ENCODE data around the gene NRXN2.

NRXN2 gene

DNA sequence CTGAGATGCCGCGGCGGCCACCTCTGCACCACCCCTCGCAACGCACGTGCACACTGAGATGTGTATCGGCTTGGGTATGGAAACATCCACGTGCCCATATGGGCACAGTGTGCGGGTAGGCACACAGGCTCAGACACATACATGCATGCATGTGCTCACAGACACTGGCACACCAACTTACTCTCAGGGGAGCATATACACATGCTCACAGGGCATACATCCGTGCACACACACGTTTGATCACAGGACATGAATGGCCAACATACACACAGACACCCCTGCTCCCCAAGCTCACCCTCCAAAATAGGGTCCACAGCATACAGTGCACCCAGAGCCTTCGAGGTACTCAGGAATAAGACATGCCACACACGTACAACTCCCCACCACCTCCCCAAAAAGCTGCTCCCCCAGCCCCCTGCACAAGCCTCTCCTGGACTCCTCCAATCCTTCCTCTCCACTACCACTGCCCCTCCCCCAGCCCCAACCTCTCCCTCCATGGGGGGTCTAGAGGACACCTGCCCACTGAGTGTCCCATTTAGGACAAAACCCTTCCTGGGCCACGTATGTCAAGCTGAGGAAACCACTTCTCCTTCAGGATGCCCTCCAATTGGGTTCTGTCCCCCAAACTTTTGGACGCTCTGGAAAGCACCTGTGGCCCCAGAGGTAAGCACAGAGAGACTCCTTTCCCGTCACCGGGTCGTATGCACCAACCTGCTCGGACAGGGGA is 78.9 kb downstream of the NRXN2 start:
- peaks cover 20 to 31% of the 10 kb centered on the region in 2 donors for H3K27me3 ChIP-seq (ENCODE audit: control insufficient read depth in 1 of 2, insufficient read depth in 2 of 2, low read length in 2 of 2)
- no peaks in the 10 kb centered on the region for H3K36me3 ChIP-seq (ENCODE audit: control insufficient read depth in 2 of 2, insufficient read depth in 2 of 2, low read length in 2 of 2)
- no peaks in the 10 kb centered on the region for H3K9me3 ChIP-seq (ENCODE audit: control insufficient read depth in 2 of 2, low read length in 2 of 2)
- H3K4me1 ChIP-seq (ENCODE audit: control insufficient read depth, insufficient read depth, low read length), result peaks cover 21% of the 10 kb centered on the region
- no peak overlapping the region for H3K27ac ChIP-seq (ENCODE audit: low read length)
- peak overlapping the region in 1 of 2 donors; percentile 72 for H3K4me3 ChIP-seq (ENCODE audit: low read length in 2 of 2)
- no peak overlapping the region for H3K9ac ChIP-seq (ENCODE audit: low read length in 2 of 2)

DNA sequence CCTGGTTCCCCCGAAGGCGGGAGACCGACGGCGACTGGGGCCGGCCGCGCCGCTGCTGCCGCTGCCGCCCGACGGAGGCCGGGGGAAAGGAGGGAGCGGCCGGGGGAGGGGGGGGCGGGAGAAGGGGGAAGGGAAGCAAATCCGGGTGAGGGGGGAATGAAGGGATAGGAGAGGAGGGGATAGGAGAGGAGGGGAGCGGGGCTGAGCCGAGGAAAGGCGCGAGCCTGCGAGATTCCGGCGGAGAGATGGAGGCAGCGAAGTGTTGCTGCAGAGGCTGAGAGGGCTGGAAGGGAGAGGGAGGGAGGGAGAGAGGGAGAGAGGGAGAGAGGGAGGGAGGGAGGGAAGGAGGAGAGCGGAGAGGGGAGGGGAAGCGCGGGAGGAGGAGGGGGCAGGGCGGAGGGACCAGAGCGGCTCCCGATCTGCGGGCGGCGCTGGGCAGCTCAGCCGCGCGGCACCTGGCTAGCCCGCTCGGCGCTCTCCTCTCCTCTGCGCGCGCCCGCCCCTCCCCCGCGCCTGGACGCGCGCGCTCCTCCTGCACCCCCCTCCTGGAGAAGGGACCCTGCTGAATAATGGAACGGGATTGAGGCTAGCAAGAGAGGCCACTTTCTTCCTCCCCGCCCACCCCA is 79.6 kb downstream of the NRXN2 start:
- Histone ChIP-seq H3K36me3 (ENCODE audit: control insufficient read depth in 2 of 2, insufficient read depth in 2 of 2, low read length in 2 of 2) (no peaks in the 10 kb centered on the region), H3K4me3 (ENCODE audit: low read length in 2 of 2) (peak overlapping the region in 1 of 2 donors; percentile 72), H3K27me3 (ENCODE audit: control insufficient read depth in 1 of 2, insufficient read depth in 2 of 2, low read length in 2 of 2) (peaks cover 22 to 35% of the 10 kb centered on the region in 2 donors)

DNA sequence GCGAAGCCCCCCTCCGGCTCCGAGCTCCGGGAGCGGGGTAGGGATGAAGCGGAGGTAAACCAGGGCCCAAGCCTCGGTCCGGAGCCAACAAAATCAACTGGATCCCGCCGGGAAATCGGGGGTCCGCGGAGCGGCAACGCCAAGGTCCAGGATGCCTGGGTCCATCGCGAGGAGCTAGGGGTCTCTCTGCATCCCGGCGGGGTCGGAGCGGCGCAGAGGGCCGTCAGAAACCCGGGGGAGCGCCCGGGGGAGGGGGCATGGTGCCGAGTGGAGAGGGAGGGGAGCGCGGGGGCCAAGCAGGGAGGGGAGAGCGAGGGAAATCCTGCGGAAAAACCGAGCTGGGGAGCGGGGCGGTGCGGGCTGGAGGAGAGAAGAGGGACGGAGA is 80.1 kb downstream of the NRXN2 start:
- no peaks in the 10 kb centered on the region for H3K36me3 ChIP-seq (ENCODE audit: control insufficient read depth in 2 of 2, insufficient read depth in 2 of 2, low read length in 2 of 2)
- H3K4me3 ChIP-seq (ENCODE audit: low read length in 2 of 2), result peak overlapping the region in 1 of 2 donors; percentile 72
- H3K27ac ChIP-seq (ENCODE audit: low read length), result no peak overlapping the region
- no peaks in the 10 kb centered on the region for H3K9me3 ChIP-seq (ENCODE audit: control insufficient read depth in 2 of 2, low read length in 2 of 2)
- H3K27me3 ChIP-seq (ENCODE audit: control insufficient read depth in 1 of 2, insufficient read depth in 2 of 2, low read length in 2 of 2), result peaks cover 22 to 37% of the 10 kb centered on the region in 2 donors
- no peak overlapping the region for H3K9ac ChIP-seq (ENCODE audit: low read length in 2 of 2)
- peaks cover 24% of the 10 kb centered on the region for H3K4me1 ChIP-seq (ENCODE audit: control insufficient read depth, insufficient read depth, low read length)

More for the DNA sequence above, 79.6 kb downstream of the NRXN2 start:
- Histone ChIP-seq H3K4me1 (ENCODE audit: control insufficient read depth, insufficient read depth, low read length) (peaks cover 23% of the 10 kb centered on the region), H3K9me3 (ENCODE audit: control insufficient read depth in 2 of 2, low read length in 2 of 2) (no peaks in the 10 kb centered on the region), H3K27ac (ENCODE audit: low read length) (no peak overlapping the region), H3K9ac (ENCODE audit: low read length in 2 of 2) (no peak overlapping the region)

DNA sequence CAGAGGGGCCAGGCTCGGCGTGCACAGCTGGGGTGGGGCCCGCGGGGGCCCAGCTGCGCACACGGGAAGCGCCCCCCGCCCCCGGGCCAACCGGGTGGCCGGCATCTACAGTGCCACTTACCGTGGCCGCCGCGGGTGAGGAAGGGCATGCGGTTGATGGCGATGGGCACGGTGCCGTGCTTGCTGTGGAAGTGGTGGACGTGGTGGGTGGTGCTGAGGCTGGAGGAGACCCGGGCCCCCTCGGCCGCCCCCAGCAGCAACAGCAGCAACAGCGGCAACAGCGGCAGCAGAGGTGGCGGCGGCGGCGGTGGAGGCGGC is 80.6 kb downstream of the NRXN2 start:
- H3K27ac ChIP-seq (ENCODE audit: low read length), result no peak overlapping the region
- H3K9me3 ChIP-seq (ENCODE audit: control insufficient read depth in 2 of 2, low read length in 2 of 2), result no peaks in the 10 kb centered on the region
- H3K4me3 ChIP-seq (ENCODE audit: low read length in 2 of 2), result peak overlapping the region in 1 of 2 donors; percentile 72
- peaks cover 25 to 39% of the 10 kb centered on the region in 2 donors for H3K27me3 ChIP-seq (ENCODE audit: control insufficient read depth in 1 of 2, insufficient read depth in 2 of 2, low read length in 2 of 2)
- no peaks in the 10 kb centered on the region for H3K36me3 ChIP-seq (ENCODE audit: control insufficient read depth in 2 of 2, insufficient read depth in 2 of 2, low read length in 2 of 2)
- peaks cover 24% of the 10 kb centered on the region for H3K4me1 ChIP-seq (ENCODE audit: control insufficient read depth, insufficient read depth, low read length)
- H3K9ac ChIP-seq (ENCODE audit: low read length in 2 of 2), result no peak overlapping the region

DNA sequence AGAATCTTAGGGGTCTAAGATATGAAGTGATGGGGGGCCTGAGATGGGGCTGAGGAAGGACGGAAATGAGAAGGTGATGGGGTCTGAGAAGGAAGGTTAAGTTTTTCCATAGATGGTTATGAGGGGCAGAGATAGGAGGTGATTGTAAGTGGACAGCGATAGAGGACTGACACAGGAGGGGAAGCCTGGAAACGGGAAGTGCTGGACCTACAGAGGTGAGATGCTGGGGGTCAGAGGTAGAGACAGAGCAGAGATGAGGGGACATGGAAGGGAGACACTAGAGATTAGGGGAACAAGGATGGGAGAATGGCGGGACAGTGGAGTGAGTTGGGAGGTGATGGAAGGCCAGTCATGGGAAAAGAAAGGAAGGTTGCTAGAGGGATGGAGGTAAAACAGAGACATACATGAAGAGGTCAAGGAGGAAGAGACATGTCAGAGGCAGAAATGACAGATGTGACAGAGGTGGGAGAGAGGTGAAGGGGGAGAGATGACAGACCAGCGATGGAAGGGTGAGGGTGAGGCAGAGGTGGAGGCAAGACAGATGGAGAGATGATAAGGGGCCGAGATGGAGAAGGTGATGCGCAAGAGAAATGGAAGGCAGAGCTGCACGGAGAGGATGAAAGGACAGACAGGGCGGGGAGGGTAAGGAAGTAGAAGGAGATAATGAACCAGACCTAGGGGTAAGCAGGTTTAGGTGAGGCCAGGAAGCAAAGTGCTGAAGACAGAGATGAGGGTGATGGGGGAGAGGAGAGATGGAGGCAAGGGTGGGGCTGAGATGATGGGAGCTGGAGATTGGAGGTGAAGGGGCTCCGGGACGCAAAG is 81.2 kb downstream of the NRXN2 start:
- Histone ChIP-seq H3K36me3 (ENCODE audit: control insufficient read depth in 2 of 2, insufficient read depth in 2 of 2, low read length in 2 of 2) (no peaks in the 10 kb centered on the region), H3K4me1 (ENCODE audit: control insufficient read depth, insufficient read depth, low read length) (peaks cover 24% of the 10 kb centered on the region), H3K27me3 (ENCODE audit: control insufficient read depth in 1 of 2, insufficient read depth in 2 of 2, low read length in 2 of 2) (peaks cover 27 to 42% of the 10 kb centered on the region in 2 donors), H3K9me3 (ENCODE audit: control insufficient read depth in 2 of 2, low read length in 2 of 2) (no peaks in the 10 kb centered on the region), H3K9ac (ENCODE audit: low read length in 2 of 2) (no peak overlapping the region), H3K27ac (ENCODE audit: low read length) (no peak overlapping the region), H3K4me3 (ENCODE audit: low read length in 2 of 2) (peak overlapping the region in 1 of 2 donors; percentile 72)

DNA sequence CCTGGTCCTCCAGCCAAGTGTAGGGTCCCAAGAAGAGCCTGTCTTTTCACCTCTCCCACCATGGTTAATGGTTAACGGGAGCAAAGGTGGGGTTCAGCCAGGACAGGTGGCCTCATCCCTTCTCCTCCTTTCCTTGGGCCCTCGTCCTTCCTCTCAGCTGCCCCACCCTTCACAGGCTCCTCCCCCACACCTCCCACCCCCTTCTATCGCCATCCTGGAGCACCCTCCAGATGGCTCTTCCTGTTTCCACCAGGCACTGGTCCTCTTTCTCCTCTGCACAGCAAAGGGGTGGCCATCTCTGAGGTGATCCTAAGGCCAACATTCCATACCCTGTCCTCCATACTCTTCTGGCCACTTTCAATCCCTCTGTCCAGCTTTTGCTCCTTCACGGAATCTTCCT is 83.1 kb downstream of the NRXN2 start:
- Histone ChIP-seq H3K36me3 (ENCODE audit: control insufficient read depth in 2 of 2, insufficient read depth in 2 of 2, low read length in 2 of 2) (no peaks in the 10 kb centered on the region), H3K27me3 (ENCODE audit: control insufficient read depth in 1 of 2, insufficient read depth in 2 of 2, low read length in 2 of 2) (peaks cover 24 to 44% of the 10 kb centered on the region in 2 donors), H3K4me1 (ENCODE audit: control insufficient read depth, insufficient read depth, low read length) (peaks cover 26% of the 10 kb centered on the region), H3K27ac (ENCODE audit: low read length) (no peak overlapping the region), H3K9me3 (ENCODE audit: control insufficient read depth in 2 of 2, low read length in 2 of 2) (no peaks in the 10 kb centered on the region), H3K9ac (ENCODE audit: low read length in 2 of 2) (no peak overlapping the region), H3K4me3 (ENCODE audit: low read length in 2 of 2) (no peak overlapping the region)

DNA sequence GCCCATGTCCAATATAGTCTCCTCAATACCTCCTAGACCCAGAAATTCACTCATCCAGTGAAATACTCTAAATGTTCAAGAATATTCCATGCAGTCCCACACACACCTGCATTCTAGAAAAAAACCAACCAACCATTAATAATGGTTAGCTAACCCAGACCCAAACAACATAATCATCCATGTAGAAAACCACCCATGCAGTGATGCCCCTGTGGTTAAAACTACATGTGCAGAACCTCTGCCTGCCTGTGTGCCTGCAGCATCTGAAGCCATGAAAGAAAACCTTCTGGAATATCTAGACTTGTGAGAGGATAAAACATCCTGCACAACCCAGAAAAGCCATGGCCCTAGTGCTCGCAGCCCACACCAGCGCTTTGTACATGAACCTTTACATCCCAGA is 84.2 kb downstream of the NRXN2 start:
- peaks cover 21% of the 10 kb centered on the region for H3K4me1 ChIP-seq (ENCODE audit: control insufficient read depth, insufficient read depth, low read length)
- H3K27ac ChIP-seq (ENCODE audit: low read length), result no peak overlapping the region
- no peaks in the 10 kb centered on the region for H3K36me3 ChIP-seq (ENCODE audit: control insufficient read depth in 2 of 2, insufficient read depth in 2 of 2, low read length in 2 of 2)
- no peak overlapping the region for H3K4me3 ChIP-seq (ENCODE audit: low read length in 2 of 2)
- peaks cover 20 to 39% of the 10 kb centered on the region in 2 donors for H3K27me3 ChIP-seq (ENCODE audit: control insufficient read depth in 1 of 2, insufficient read depth in 2 of 2, low read length in 2 of 2)
- no peak overlapping the region for H3K9ac ChIP-seq (ENCODE audit: low read length in 2 of 2)
- no peaks in the 10 kb centered on the region for H3K9me3 ChIP-seq (ENCODE audit: control insufficient read depth in 2 of 2, low read length in 2 of 2)

DNA sequence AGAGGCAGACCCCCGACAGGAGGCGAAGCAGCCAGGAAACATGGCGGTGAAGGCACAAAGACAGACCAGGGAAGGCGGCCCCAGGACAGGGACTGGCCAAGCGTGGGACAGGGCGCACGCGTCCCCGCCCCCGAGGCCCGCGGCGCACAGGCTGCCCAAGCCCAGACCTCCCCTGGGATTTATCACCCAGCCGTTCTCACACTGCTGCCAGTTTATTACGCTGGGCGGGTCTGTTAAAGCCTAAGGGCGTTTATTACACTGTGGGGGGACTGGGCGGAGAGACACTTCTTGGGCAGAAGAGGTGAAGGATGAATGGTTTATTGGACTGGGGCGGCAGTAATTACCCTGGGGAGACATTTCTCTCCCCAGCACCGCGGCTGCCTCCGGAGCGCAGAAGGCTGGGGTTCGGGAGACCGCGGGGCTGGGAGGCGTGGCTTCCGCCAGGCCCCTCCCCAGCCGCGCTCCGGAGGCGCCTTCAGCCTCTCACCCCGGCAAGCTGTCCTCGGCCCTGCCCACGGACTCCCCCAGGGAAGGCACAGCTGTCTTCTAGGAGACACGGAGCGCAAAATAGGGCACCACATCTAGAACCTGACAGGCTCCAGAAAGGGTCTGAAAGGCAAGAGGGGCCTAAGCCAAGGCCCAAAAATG is 84.9 kb downstream of the NRXN2 start:
- Histone ChIP-seq H3K9ac (ENCODE audit: low read length in 2 of 2) (peak overlapping the region in 1 of 2 donors; percentile 13), H3K9me3 (ENCODE audit: control insufficient read depth in 2 of 2, low read length in 2 of 2) (no peaks in the 10 kb centered on the region), H3K4me3 (ENCODE audit: low read length in 2 of 2) (peak overlapping the region; percentile 27 to 64), H3K36me3 (ENCODE audit: control insufficient read depth in 2 of 2, insufficient read depth in 2 of 2, low read length in 2 of 2) (no peaks in the 10 kb centered on the region), H3K27ac (ENCODE audit: low read length) (no peak overlapping the region), H3K4me1 (ENCODE audit: control insufficient read depth, insufficient read depth, low read length) (peaks cover 21% of the 10 kb centered on the region), H3K27me3 (ENCODE audit: control insufficient read depth in 1 of 2, insufficient read depth in 2 of 2, low read length in 2 of 2) (peaks cover 19 to 39% of the 10 kb centered on the region in 2 donors)

DNA sequence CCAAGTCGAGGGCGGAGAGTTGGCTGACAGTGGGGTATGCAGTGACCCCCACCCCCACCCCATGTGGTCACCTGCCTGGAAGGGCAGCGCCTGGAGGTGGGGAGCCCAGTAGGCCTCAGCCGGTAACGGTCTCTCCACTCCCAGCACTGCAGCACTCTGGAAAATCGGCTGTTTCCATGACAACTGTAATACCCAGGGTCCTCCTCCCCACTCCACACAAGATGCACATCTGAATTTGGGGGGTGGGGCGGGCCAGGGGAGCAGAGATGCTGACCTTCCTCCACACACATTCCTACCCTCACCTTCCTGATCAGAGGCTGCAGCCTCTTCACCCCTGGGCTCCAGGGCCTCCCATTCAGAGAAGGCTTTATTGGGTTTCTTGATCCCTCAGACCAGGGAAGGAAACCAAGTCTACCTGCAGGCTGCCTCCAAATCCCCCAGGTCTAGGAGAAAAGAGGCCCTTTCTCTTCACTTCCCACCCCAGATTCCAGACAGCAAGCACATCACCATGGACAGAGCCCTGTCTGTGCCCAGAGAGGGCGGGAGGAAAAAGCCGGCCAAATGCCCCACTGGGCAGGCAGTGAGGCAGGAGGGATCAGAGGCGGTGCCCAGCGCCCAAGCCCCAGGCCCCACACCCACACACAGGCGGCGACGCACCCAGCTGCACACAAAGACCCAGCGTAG is 85.5 kb downstream of the NRXN2 start:
- H3K4me3 ChIP-seq (ENCODE audit: low read length in 2 of 2), result peak overlapping the region; percentile 27 to 64
- peak overlapping the region in 1 of 2 donors; percentile 13 for H3K9ac ChIP-seq (ENCODE audit: low read length in 2 of 2)
- H3K27me3 ChIP-seq (ENCODE audit: control insufficient read depth in 1 of 2, insufficient read depth in 2 of 2, low read length in 2 of 2), result peaks cover 19 to 35% of the 10 kb centered on the region in 2 donors
- no peaks in the 10 kb centered on the region for H3K36me3 ChIP-seq (ENCODE audit: control insufficient read depth in 2 of 2, insufficient read depth in 2 of 2, low read length in 2 of 2)
- H3K27ac ChIP-seq (ENCODE audit: low read length), result no peak overlapping the region
- no peaks in the 10 kb centered on the region for H3K9me3 ChIP-seq (ENCODE audit: control insufficient read depth in 2 of 2, low read length in 2 of 2)
- peaks cover 18% of the 10 kb centered on the region for H3K4me1 ChIP-seq (ENCODE audit: control insufficient read depth, insufficient read depth, low read length)

DNA sequence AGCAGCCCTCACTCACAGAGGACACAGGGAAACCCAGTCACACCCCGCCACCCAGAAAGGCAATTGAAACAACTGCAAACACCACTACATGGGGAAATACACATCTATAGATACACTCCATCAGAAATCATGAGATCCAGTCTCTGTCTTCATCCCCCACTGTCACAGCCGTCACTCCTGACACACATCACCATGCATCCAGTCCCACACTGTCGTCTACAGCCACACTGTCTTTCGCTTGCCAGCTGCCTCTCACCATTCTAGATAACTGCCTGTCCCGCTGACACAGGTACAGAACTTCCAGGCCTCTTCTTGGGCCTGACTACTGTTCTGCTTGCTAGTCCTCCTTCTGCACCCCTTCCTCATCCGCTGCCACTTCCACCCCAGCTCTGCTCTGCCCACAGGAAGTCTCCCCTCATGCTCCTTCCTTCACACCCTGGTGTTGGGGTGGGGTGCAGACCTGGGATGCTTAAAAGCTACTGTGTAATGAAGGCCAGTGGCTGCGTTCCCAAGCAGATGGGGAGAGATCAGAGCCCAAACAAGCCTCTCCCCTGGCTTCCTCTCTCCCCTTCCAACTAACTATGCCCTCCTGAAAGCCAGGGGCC is 89.3 kb downstream of the NRXN2 start:
- Histone ChIP-seq H3K4me3 (ENCODE audit: low read length in 2 of 2) (no peak overlapping the region), H3K36me3 (ENCODE audit: control insufficient read depth in 2 of 2, insufficient read depth in 2 of 2, low read length in 2 of 2) (no peaks in the 10 kb centered on the region), H3K9me3 (ENCODE audit: control insufficient read depth in 2 of 2, low read length in 2 of 2) (no peaks in the 10 kb centered on the region), H3K4me1 (ENCODE audit: control insufficient read depth, insufficient read depth, low read length) (peaks cover 28% of the 10 kb centered on the region), H3K9ac (ENCODE audit: low read length in 2 of 2) (no peak overlapping the region), H3K27ac (ENCODE audit: low read length) (no peak overlapping the region), H3K27me3 (ENCODE audit: control insufficient read depth in 1 of 2, insufficient read depth in 2 of 2, low read length in 2 of 2) (peaks cover 8 to 18% of the 10 kb centered on the region in 2 donors)

Measured in stomach smooth muscle (tissue), 2 donors.